HG02763 (cell line): Measurements from ENCODE around the gene RPL39.
"Not testable (repeated sequence)": the region's sequence is repeated elsewhere in the genome, so short reads cannot be mapped to it uniquely, and the experiment has no call there.

Experiments used
- ATAC-seq: cut with Tn5 transposase; IDR thresholded peaks from one replicate; pipeline ENCODE4 v1.9.1; 2021; ENCODE audit warnings: mild to moderate bottlenecking, moderate library complexity; ENCODE audit not compliant: unreplicated experiment

The RPL39 gene

DNA sequence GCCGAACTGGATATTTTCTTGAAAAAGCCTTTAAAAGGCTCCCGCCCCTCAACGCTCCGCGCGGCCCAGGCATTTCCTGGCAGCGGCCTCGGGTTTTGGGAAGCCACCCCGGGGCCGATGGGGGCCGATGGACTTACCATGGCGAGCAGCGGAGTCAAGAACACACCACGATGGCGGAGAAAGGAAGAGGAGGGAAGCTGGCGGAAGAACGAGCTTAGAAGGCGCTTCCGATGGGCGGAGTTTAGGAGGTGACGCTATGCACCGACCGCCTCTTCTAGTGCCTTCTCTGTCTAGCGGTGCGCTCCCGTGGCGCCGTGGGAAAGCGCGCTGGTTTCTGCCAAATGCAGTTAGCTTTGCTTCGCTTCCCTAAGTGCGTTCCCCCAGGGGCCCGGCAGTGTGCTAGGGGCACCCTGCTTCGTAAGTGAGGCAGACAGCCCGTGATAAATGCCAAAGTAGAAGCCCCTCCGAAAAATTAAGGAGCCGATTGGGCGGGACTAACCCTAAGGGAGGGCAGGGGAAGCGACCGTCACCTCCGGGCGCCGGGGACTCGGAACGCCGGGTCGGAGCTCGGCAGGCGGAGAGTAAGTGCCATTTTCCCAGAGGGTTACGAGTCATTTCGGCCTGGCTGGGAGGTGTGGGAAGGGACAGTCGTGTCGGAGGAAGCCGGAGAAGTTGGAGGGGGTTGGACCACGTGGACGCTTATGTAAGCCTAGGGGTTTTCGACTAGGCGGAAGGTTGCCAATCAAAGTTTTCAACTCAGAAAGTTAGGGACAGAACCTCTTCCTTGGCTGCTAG is at the start of gene RPL39:
RPL39 (minus strand) TSS at position 194 of the 795 bp plus-strand sequence; CDS start at position 140, 54 bp downstream.
- ATAC-seq, result peak; percentile 87

DNA sequence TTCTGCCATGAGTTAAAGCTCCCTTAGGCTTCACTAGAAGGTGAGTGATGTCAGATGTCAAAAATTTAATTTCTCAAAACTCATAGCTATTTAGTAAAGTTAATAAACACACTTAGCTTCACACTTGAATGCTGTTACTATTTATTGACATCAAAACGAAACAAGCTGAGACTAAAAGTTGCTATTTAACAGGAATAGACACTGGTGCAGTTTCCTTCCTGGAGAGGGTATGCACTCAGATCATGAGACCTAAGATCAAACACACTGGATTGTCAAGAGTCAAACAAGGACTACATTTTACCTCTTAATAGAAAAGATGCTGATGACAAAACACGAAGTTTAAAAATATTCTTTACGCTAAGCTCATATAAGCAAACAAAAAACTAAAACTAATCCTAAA is 42.5 kb upstream of the RPL39 start:
- ATAC-seq, result no peak

DNA sequence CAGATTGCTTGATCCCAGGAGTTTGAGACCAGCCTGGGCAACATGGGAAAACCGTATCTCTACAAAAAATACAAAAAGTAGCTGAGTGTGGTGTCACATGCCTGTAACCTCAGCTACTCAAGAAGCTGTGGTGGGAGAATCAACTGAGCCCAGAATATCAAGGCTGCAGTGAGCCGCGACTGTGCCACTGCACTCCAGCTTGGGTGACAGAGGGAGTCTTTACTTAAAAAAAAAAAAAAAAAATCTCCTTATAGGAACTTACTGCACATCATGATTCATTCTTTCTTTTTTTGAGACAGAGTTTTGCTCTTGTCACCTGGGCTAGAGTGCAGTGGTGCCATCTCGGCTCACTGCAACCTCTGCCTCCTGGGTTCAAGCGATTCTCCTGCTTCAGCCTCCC is 37.0 kb upstream of the RPL39 start:
- ATAC-seq, result no peak

DNA sequence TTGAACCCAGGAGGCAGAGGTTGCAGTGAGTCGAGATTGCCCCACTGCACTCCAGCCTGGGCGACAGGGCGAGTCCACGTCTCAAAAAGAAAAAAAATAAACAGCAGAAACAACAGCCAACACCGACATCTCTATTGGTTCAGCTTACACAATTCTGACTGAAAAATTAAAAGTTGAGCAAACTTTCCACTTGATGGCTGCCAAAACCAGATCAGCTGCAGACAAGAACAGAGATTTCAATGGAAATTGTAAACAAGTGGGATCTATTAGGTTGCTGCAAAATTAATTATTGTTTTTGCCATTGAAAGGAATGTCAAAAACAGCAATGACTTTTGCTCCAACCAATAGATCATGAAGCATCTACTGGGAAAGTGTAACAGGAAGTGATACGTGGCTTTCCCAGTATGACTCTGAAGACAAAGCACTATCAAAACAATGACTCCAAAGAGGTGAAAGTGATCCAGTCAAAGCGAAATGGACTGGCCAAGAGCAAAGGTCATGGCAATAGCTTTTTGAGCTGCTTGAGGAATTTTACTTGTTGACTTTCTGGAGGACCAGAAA is 35.0 kb upstream of the RPL39 start:
- no peak for ATAC-seq

DNA sequence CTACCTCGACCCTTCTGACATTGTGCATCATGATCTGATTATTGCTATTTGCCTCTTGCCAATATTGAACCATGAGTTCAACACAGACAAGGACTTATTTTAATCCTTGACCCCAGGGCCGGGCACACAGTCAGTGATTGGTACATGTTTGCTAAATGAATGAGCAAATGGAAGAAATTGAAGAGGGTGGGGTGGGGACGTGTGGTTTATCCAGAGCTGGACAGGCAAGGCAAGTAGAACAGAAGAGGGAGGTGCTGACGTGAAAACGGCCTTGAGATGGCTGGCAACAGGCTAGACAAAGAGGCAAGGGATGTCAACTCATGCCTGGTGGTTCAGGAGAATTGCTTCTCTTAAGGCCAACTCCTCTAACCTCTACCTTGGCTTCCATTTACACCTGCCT is 32.8 kb upstream of the RPL39 start:
- not testable (repeated sequence) for ATAC-seq

DNA sequence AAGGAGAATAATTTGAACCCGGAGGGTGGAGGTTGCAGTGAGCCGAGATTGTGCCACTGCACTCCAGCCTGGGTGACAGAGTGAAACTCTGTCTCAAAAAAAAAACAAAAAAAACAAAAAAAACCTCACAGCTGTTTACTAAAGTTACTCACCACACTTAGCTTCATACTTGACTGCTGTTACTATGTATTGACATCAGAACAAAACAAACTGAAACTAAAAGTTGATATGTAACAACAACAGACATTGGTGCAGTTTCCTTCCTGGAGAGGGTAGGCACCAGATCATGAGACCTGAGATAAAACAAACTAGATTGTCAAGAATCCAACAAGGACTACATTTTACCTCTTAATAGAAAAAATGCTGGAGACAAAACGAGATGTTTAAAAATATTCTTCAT is 30.3 kb upstream of the RPL39 start:
- ATAC-seq, result peak; percentile 91

DNA sequence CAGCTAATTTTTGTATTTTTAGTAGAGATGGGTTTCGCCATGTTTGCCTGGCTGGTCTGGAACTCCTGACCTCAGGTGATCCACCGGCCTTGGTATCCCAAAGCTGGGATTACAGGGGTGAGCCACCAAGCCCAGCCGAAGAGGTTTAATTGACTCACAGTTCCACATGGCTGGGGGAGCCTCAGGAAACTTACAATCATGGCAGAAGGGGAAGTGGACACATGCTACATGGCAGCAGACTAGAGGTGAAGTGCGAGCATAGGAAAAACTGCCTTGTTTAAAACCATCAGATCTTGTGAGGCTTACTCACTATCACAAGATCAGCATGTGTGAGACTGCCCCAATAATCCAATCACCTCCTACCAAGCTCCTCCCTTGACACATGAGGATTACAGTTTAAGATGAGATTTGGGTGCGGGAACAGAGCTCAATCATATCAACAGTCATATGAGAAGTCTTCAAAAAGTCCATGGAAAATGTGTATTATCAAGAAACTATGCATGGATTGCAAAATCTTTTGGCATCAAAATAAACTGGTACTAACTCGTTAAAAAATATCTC is 25.8 kb upstream of the RPL39 start:
- ATAC-seq, result no peak

DNA sequence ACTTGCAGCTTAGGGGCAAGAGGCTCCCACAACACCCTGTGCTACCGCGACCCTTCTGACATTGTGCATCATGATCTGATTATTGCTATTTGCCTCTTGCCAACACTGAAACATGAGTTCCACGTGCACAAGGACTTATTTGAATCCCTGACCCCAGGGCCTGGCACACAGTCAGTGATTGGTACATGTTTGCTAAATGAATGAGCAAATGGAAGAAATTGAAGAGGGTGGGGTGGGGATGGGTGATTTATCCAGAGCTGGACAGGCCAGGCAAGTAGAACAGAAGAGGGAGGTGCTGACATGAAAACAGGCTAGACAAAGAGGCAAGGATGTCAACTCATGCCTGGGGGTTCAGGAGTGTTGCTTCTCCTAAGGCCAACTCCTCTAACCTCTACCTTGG is 24.9 kb upstream of the RPL39 start:
- no peak for ATAC-seq

DNA sequence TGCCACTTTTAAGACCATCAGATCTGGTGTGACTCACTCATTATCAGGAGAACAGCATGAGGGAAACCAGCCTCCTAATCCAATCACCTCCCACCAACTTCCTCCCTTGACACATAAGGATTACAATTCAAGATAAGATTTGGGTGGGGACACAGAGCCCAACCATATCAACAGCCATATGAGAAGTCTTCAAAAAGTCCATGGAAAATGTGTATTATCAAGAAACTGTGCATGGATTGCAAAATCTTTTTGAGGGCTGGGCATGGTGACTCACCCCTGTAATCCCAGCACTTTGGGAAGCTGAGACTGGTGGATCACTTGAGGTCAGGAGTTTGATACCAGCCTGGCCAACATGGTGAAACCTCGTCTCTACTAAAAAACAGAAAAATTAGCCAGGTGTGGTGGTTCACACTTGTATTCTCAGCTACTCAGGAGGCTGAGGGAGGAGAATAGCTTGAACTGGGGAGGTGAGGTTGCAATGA is 17.8 kb upstream of the RPL39 start:
- ATAC-seq, result no peak

DNA sequence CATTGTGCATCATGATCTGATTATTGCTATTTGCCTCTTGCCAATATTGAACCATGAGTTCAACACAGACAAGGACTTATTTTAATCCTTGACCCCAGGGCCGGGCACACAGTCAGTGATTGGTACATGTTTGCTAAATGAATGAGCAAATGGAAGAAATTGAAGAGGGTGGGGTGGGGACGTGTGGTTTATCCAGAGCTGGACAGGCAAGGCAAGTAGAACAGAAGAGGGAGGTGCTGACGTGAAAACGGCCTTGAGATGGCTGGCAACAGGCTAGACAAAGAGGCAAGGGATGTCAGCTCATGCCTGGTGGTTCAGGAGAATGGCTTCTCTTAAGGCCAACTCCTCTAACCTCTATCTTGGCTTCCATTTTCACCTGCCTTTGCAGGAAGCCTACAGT is 17.0 kb upstream of the RPL39 start:
- not testable (repeated sequence) for ATAC-seq

DNA sequence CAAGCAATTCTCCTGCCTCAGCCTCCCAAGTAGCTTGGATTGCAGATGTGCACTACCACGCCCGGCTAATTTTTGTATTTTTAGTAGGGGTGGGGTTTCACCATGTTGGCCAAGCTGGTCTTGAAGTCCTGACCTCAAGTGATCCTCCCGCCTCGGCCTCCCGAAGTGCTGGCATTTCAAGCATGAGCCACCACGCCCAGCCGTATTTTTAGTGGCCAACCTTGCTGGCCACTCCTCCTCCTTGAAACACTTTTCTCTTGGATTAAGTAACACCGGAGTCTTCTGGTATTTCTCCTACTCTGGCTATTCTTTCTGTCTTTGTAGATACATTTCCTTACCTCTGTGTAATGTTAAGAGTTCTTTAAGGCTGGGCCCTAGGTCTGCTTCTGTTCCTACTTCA is 11.1 kb upstream of the RPL39 start:
- ATAC-seq, result no peak

DNA sequence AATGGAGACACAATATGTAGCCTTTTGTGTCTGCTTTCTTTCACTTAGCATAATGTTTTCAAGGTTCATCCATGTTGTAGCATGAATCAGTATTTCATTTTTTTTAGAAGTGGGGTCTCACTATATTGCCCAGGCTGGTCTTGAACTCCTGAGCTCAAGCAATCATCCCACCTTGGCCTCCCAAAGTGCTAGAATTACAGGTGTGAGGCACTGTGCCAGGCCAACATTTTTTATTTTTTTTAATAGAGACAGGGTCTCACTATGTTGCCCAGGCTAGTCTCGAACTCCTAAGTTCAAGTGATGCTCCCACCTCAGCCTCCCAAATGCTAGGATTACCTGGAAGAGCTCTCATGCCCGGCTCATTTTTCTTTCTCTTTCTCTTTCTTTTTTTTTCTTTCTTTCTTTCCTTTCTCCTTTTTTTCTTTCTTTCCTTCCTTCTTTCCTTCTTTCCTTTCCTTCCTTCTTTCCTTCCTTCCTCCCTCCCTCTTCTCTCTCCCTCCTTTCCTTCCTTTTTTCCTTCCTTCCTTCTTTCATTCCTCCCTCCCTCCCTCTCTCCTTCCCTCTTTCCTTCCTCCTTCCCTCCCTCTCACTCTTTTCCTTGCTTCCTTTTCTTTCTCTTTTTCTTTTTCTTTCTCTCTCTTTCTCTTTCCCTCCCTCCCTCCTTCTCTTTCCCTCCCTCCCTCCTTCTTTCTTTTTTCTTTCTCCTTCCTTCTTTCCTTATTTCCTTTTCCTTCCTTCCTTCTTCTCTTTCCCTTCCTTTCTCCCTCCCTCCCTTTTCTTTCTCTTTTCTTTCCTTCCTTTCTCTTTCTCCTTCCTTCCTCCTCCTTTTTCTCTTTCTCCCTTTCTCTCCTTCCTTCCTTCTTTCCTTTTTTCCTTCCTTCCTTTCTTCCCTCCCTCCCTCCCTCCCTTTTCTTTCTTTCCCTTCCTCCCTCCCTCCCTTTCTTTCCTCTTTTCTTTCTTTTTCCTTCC is 10.1 kb upstream of the RPL39 start:
- no peak for ATAC-seq

DNA sequence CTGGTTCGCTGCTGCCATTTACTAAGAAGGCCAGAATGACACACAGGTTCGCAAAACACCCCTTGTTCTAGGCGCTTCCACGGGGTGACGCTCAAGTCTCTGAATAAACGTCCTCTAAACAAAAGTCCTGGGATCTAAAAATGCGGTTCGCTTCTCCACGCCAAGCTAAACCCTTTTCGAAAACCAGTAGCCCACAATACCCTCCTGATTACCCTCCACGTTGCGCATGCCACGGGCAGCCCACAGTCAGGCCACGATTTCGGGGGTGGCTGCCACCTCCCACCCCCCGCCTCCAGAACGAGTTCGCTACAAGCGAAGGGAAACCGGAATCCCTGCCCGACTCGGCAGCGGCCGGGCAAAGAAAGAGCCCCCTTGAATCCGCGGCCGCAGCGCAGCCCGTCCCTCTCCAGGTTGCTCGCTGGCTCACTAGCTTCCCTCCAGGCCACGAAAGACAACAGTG is 423 bp downstream of the RPL39 start:
- ATAC-seq, result peak; percentile 19

DNA sequence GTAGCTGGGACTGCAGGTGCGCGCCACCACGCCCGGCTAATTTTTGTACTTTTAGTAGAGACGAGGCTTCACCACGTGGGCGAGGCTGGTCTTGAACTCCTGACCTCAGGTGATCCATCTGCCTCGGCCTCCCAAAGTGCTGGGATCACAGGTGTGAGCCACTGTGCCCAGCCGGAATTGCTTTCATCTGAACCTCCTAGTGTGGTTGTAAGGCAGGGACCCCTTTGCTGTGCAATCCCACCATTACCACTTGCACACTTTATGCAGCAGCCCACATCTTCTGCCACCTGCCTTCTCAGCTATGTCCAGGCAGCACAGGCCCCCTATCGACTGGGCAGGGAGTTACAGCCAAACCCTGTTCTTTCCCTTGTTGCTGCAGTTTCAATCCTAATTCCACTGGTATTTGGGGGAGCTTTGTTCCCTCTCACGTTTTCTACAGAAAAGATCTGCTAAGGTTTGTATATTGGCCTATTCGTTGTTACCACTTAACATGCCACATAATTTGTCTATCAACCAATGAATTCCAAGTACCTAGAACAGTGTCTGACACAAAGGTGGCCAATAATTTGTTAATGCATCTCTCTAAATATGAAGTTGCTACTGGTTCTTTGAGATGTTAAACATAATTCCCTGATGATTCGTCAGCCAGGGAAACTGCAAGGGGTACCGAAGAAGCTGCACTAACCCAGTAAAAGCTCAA is 6.5 kb downstream of the RPL39 start:
- no peak for ATAC-seq

DNA sequence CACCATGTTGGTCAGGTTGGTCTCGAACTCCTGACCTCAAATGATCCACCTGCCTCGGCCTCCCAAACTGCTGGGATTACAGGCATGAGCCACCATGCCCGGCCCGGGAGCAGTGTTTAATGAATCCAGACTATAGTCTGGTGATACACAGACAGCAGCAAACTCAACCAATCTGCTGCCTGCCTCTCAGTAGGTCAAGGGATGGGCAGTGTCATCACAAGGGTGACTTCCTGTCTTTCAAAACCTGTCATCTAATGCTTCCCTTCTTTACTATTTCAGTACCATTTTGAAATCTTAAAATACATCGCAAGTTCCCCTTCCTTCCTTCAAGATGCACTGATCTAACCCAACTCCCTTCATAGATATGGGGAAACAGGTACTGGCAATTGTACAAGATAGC is 8.4 kb downstream of the RPL39 start:
- no peak for ATAC-seq

DNA sequence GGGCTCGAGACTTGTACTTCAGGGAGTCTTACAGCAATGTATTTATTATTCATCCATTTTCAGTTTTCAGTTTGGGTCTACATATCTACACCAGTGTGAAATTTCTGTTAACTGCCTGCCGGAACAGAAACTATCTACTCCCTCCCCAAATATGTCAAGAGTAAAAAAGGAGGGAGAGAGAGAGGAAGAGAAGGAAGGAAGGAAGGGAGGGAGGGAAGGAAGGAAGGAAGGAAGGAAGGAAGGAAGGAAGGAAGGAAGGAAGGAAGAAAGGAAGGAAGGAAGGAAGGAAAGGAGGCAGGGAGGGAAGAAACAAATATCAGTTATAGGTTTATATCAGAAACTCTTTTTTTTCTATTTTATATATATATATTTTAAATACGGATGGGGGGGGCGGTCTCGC is 12.6 kb downstream of the RPL39 start:
- ATAC-seq, result no peak

DNA sequence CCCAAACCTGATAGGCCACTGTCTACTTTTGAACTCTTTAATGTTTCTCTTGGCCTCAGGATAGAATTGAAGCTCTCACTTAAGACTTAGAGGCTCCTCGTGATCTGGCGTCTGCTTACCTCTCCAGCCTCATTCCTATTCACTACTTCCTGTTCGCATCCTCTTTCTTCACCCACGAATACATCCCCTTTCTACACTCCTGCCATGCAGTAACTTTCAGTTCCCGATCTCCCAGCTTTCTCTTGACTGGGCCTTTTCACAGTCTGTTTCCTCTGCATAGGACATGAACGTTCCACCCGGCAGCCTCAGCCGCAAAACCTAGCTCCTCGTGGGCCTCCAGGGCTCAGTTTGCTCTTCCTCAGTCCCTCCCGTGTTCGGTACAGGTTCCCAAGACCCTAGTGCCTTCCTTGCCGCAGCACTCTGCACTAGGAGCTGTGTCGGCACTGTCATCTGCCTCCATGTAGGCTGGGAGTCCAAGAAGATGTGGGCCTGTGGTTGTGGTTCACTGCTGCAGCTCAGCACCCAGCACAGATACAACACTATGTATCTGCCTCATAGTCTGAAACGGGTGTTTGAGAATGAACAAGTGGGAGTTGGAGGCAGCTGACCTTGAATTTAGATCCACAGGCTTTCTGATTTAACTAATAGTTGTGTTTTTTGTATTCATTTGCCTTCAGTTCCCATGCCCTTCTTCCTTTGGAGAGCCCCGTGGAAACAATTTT is 15.8 kb downstream of the RPL39 start:
- ATAC-seq, result no peak

DNA sequence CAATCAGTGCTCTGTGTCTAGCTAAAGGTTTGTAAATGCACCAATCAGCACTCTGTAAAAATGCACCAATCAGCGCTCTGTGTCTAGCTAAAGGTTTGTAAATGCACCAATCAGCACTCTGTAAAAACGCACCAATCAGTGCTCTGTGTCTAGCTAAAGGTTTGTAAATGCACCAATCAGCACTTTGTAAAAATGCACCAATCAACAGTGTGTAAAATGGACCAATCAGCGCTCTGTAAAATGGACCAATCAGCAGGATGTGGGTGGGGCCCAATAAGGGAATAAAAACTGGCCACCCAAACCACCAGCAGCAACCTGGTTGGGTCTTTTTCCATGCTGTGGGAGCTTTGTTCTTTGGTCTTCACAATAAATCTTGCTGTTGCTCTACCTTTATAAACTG is 22.0 kb downstream of the RPL39 start:
- ATAC-seq, result not testable (repeated sequence)

DNA sequence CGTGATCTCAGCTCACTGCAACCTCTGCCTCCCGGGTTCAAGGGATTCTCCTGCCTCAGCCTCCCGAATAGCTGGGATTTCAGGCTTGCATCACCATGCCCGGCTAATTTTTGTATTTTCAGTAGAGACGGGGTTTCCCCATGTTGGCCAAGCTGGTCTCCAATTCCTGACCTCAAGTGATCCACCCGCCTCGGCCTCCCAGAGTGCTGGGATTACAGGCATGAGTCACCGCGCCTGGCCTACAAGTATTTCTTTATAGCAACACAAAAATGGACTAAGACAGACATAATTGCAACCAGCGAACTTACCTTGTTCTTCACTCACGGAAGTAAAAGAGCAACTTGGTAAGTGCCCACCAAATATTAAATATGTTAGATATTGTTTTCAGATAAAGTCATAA is 23.0 kb downstream of the RPL39 start:
- ATAC-seq, result not testable (repeated sequence)
